ENCODE data around the gene TTC33.
"Not testable (repeated sequence)": the region's sequence is repeated elsewhere in the genome, so short reads cannot be mapped to it uniquely, and the experiment has no call there.

The TTC33 gene

GRCh38 chr5:40665635-40666298, 90.0 kb downstream of the TTC33 start:
- Histone ChIP-seq H3K79me2 (ENCODE audit: insufficient read depth, low read length) (no peaks in the 10 kb centered on the region), H3K36me3 (ENCODE audit: insufficient read depth, low read length) (no peaks in the 10 kb centered on the region), H3K9me3 (ENCODE audit: insufficient read depth, low read depth, low read length) (no peaks in the 10 kb centered on the region), H3K9me2 (replicated peaks; ENCODE audit: low read depth, low read length) (no peaks in the 10 kb centered on the region), H3K4me1 (ENCODE audit: insufficient read depth, low read length, poor library complexity, severe bottlenecking) (peaks cover 53% of the 10 kb centered on the region), H4K20me1 (ENCODE audit: insufficient read depth, low read length, poor library complexity, severe bottlenecking) (no peaks in the 10 kb centered on the region), H3K9ac (ENCODE audit: low read depth, low read length, poor library complexity, severe bottlenecking) (no peak overlapping the region), H3K4me3 (ENCODE audit: low read length, poor library complexity, severe bottlenecking) (no peak overlapping the region), H3K27me3 (ENCODE audit: insufficient read depth, low read length, poor library complexity, severe bottlenecking) (no peaks in the 10 kb centered on the region), H2AFZ (ENCODE audit: low read length) (no peak overlapping the region), H3K4me2 (ENCODE audit: low read depth, low read length, poor library complexity, severe bottlenecking) (no peak overlapping the region), H3F3A (ENCODE audit: low read depth) (peaks cover 9% of the 10 kb centered on the region; the same call in 1 of the 2 replicates)
- TF ChIP-seq EZH2phosphoT487 (IDR thresholded peaks at IDR 0.05; ENCODE audit: borderline replicate concordance) = no peak
- TF ChIP-seq, protein P1, sequence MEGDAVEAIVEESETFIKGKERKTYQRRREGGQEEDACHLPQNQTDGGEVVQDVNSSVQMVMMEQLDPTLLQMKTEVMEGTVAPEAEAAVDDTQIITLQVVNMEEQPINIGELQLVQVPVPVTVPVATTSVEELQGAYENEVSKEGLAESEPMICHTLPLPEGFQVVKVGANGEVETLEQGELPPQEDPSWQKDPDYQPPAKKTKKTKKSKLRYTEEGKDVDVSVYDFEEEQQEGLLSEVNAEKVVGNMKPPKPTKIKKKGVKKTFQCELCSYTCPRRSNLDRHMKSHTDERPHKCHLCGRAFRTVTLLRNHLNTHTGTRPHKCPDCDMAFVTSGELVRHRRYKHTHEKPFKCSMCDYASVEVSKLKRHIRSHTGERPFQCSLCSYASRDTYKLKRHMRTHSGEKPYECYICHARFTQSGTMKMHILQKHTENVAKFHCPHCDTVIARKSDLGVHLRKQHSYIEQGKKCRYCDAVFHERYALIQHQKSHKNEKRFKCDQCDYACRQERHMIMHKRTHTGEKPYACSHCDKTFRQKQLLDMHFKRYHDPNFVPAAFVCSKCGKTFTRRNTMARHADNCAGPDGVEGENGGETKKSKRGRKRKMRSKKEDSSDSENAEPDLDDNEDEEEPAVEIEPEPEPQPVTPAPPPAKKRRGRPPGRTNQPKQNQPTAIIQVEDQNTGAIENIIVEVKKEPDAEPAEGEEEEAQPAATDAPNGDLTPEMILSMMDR (conservative IDR thresholded peaks at IDR 0.05; ENCODE audit: low read length) = no peak

DNA sequence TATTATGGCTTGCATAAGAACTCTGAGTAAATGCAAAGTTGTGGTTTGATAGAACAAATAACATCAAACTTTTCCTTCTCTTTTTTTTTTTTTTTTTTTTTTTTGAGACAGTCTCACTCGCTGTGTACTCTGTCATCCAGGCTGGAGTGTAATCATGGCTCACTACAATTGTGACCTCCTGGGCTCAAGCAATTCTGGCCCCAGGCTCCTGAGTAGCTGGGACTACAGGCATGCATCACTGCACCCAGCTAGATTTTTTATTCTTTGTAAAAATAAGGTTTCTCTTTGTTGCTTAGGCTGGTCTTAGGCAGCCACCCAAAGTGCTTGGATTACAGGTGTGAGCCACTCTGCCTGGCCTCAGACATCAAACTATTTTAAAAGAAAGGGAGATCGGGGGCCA, 95.0 kb downstream of the TTC33 start:
- H3F3A ChIP-seq (ENCODE audit: low read depth) = 0 out of 2 replicates have a peak, but pooled peaks cover 3% of the 10 kb centered on the region
- no peak overlapping the region for H3K4me3 ChIP-seq (ENCODE audit: low read length, poor library complexity, severe bottlenecking)
- H3K9me2 ChIP-seq (replicated peaks; ENCODE audit: low read depth, low read length) = no peaks in the 10 kb centered on the region
- no peaks in the 10 kb centered on the region for H3K79me2 ChIP-seq (ENCODE audit: insufficient read depth, low read length)
- H3K4me2 ChIP-seq (ENCODE audit: low read depth, low read length, poor library complexity, severe bottlenecking) = no peak overlapping the region
- H3K36me3 ChIP-seq (ENCODE audit: insufficient read depth, low read length) = no peaks in the 10 kb centered on the region
- no peaks in the 10 kb centered on the region for H4K20me1 ChIP-seq (ENCODE audit: insufficient read depth, low read length, poor library complexity, severe bottlenecking)
- H3K9ac ChIP-seq (ENCODE audit: low read depth, low read length, poor library complexity, severe bottlenecking) = peak overlapping the region; percentile 40
- peaks cover 44% of the 10 kb centered on the region for H3K4me1 ChIP-seq (ENCODE audit: insufficient read depth, low read length, poor library complexity, severe bottlenecking)
- no peak overlapping the region for H2AFZ ChIP-seq (ENCODE audit: low read length)
- no peaks in the 10 kb centered on the region for H3K27me3 ChIP-seq (ENCODE audit: insufficient read depth, low read length, poor library complexity, severe bottlenecking)
- TF ChIP-seq, protein P1 (conservative IDR thresholded peaks at IDR 0.05; ENCODE audit: low read length) = no peak
- no peak for TF ChIP-seq EZH2phosphoT487 (IDR thresholded peaks at IDR 0.05; ENCODE audit: borderline replicate concordance)
- no peaks in the 10 kb centered on the region for H3K9me3 ChIP-seq (ENCODE audit: insufficient read depth, low read depth, low read length)

GRCh38 chr5:40656766-40657165, 99.0 kb downstream of the TTC33 start:
- Histone ChIP-seq H3K79me2 (ENCODE audit: insufficient read depth, low read length) (no peaks in the 10 kb centered on the region), H4K20me1 (ENCODE audit: insufficient read depth, low read length, poor library complexity, severe bottlenecking) (no peaks in the 10 kb centered on the region), H3K27me3 (ENCODE audit: insufficient read depth, low read length, poor library complexity, severe bottlenecking) (no peaks in the 10 kb centered on the region), H3K9me2 (replicated peaks; ENCODE audit: low read depth, low read length) (no peaks in the 10 kb centered on the region), H2AFZ (ENCODE audit: low read length) (no peak overlapping the region), H3K4me1 (ENCODE audit: insufficient read depth, low read length, poor library complexity, severe bottlenecking) (peaks cover 72% of the 10 kb centered on the region), H3K9me3 (ENCODE audit: insufficient read depth, low read depth, low read length) (no peaks in the 10 kb centered on the region), H3K9ac (ENCODE audit: low read depth, low read length, poor library complexity, severe bottlenecking) (no peak overlapping the region), H3K4me3 (ENCODE audit: low read length, poor library complexity, severe bottlenecking) (no peak overlapping the region), H3F3A (ENCODE audit: low read depth) (0 out of 2 replicates have a peak, but pooled peaks cover 3% of the 10 kb centered on the region), H3K36me3 (ENCODE audit: insufficient read depth, low read length) (no peaks in the 10 kb centered on the region), H3K4me2 (ENCODE audit: low read depth, low read length, poor library complexity, severe bottlenecking) (no peak overlapping the region)
- TF ChIP-seq EZH2phosphoT487 (IDR thresholded peaks at IDR 0.05; ENCODE audit: borderline replicate concordance) = no peak
- TF ChIP-seq, protein P1 (conservative IDR thresholded peaks at IDR 0.05; ENCODE audit: low read length) = no peak

DNA sequence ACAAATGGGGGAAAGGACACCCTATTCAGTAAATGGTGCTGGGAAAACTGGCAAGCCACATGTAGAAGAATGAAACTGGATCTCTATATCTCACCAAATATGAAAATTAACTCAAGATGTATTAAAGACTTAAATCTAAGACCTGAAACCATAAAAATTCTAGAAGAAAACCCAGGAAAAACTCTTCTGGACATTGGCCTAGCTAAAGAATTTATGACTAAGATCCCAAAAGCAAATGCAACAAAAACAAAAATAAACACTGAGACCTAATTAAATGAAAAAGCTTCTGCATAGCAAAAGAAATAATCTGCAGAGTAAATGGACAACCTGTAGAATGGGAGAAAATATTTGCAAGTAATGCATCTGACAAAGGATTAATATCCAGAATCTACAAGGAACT, 99.7 kb downstream of the TTC33 start:
- H2AFZ ChIP-seq (ENCODE audit: low read length); H3K27me3 ChIP-seq (ENCODE audit: insufficient read depth, low read length, poor library complexity, severe bottlenecking); H3F3A ChIP-seq (ENCODE audit: low read depth); H3K4me2 ChIP-seq (ENCODE audit: low read depth, low read length, poor library complexity, severe bottlenecking); H3K79me2 ChIP-seq (ENCODE audit: insufficient read depth, low read length); H3K4me3 ChIP-seq (ENCODE audit: low read length, poor library complexity, severe bottlenecking); H3K36me3 ChIP-seq (ENCODE audit: insufficient read depth, low read length); H3K9ac ChIP-seq (ENCODE audit: low read depth, low read length, poor library complexity, severe bottlenecking); H4K20me1 ChIP-seq (ENCODE audit: insufficient read depth, low read length, poor library complexity, severe bottlenecking); H3K9me3 ChIP-seq (ENCODE audit: insufficient read depth, low read depth, low read length); H3K9me2 ChIP-seq (replicated peaks; ENCODE audit: low read depth, low read length): not testable (repeated sequence)
- peaks cover 75% of the 10 kb centered on the region for H3K4me1 ChIP-seq (ENCODE audit: insufficient read depth, low read length, poor library complexity, severe bottlenecking)
